Measurements from ENCODE around the gene DDX10. TPM values are rescaled to one million over a fixed set of nuclear protein-coding genes. Genes with fewer than 3 reads are reported as not detected.

DDX10 gene
- total RNA-seq, 4 donors from 2014 or later: 11.5 to 22.0 (median 14.3) TPM

DNA sequence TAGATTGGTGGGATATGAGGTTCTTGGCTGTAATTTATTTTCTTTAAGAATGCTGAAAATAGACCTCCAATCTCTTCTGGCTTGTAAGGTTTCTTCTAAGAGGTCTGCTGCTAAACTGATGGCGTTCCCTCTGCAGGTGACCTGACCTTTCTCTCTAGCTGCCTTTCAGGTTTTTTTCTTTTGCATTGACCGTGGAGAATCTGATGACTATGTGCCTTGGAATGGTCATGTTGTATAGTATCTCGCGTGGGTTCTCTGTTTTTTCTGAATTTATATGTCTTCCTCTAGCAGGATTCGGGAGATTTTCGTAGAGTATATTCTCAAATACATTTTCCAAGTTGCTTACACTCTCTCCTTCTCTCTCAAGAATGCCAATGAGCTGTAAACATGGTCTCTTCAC is 122.2 kb downstream of the DDX10 start:
- no peak overlapping the region for H3K4me3 ChIP-seq
- H3K27me3 ChIP-seq: no peaks in the 10 kb centered on the region
- intact Hi-C loops (cut with DNase I): no loop called here
- H3K27ac ChIP-seq (replicated peaks in 1 of 4): no peak overlapping the region
- DNase-seq (ENCODE audit: extremely low spot score): no peak
- H3K9me3 ChIP-seq: no peaks in the 10 kb centered on the region
- TF ChIP-seq EP300 (IDR thresholded peaks at IDR 0.05) (no peak), POLR2AphosphoS5 (IDR thresholded peaks at IDR 0.05) (no peak), POLR2A (IDR thresholded peaks at IDR 0.05; ENCODE audit: low read depth) (no peak)
- TF ChIP-seq, protein P1, sequence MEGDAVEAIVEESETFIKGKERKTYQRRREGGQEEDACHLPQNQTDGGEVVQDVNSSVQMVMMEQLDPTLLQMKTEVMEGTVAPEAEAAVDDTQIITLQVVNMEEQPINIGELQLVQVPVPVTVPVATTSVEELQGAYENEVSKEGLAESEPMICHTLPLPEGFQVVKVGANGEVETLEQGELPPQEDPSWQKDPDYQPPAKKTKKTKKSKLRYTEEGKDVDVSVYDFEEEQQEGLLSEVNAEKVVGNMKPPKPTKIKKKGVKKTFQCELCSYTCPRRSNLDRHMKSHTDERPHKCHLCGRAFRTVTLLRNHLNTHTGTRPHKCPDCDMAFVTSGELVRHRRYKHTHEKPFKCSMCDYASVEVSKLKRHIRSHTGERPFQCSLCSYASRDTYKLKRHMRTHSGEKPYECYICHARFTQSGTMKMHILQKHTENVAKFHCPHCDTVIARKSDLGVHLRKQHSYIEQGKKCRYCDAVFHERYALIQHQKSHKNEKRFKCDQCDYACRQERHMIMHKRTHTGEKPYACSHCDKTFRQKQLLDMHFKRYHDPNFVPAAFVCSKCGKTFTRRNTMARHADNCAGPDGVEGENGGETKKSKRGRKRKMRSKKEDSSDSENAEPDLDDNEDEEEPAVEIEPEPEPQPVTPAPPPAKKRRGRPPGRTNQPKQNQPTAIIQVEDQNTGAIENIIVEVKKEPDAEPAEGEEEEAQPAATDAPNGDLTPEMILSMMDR (IDR thresholded peaks at IDR 0.05): no peak
- no peaks in the 10 kb centered on the region for H3K36me3 ChIP-seq
- WGBS: 99% methylated on average over 6 of the region's 6 CpGs
- peaks cover 0 to 5% (median 1%) of the 10 kb centered on the region in 4 donors for H3K4me1 ChIP-seq

DNA sequence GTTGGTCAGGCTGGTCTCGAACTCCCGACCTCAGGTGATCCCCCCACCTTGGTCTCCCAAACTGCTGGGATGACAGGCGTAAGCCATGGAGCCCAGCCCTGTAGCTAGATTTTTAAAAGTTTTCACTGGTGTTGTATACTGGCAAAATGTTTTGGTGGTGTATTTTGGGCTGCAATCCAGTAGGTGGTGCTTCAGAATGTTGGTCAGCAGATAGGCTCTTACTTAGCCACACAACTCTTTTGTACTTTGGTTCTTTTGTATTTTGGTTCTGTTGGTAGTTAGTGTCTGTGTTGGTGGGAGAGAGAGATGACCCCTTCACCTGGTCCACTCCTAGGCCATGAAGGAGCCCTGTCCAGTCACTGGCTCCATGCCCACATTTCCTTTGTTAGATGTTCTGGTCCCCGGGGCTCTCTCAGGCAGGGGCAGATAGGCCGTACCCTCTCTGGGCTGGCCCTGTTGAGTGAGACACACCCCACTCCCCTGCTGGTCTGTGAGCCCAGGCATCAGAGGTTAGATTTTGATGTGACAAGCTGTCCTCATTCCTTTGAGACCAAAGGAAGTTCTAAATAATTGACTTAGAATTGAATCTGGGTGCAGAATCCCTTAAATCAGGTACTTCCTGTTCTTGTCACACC is 123.8 kb downstream of the DDX10 start:
- H3K27me3 ChIP-seq: no peaks in the 10 kb centered on the region
- intact Hi-C loops (cut with DNase I): no loop called here
- no peak overlapping the region for H3K27ac ChIP-seq (replicated peaks in 1 of 4)
- no peak for DNase-seq (ENCODE audit: extremely low spot score)
- WGBS: 89% methylated on average over 5 of the region's 5 CpGs
- TF ChIP-seq, protein P1 (IDR thresholded peaks at IDR 0.05): peak in 2 of 3 experiments; percentile 18 to 24
- TF ChIP-seq EP300 (IDR thresholded peaks at IDR 0.05) (no peak), POLR2AphosphoS5 (IDR thresholded peaks at IDR 0.05) (no peak)
- no peak overlapping the region for H3K4me3 ChIP-seq
- no peaks in the 10 kb centered on the region for H3K36me3 ChIP-seq
- H3K4me1 ChIP-seq: peaks cover 0 to 5% (median 1%) of the 10 kb centered on the region in 4 donors
- H3K9me3 ChIP-seq: no peaks in the 10 kb centered on the region

DNA sequence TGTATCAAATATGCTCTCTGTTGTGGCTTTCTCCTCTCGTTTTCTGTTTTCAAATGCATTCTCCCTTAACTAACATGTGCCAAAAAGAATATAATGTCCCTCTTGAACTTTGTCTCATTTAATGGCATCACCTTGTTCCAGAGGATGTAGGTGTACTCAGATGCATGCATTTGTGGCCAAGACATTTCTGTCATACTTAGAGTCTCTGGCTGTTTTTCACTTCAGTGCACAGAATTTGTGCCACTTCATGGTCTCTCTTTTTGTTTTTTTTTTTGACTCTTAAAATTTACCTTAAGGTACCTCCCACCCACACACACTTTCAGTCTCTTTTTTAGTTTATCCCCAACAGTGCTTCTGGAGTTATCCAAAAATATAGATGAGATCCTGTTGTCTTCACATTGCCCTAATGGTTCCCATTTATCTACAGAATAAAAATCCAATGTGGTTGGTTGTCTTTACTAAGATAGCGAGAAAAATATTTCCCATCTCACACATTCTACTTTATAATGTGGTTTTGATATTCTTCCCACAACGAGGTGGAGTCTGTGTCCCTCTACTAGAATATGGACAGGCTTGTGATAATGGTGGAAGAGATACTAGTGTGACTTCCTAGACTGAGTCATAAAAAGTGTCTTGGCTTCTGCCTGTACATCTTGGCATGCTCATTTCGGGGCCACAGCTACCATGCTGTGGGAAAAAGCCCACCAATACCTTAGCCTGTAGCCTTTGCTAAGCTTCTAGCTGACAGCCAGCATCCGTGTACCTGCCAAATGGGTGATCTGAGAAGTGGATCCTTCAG is 125.8 kb downstream of the DDX10 start:
- WGBS: 76% methylated on average over 5 of the region's 5 CpGs
- no peak for DNase-seq (ENCODE audit: extremely low spot score)
- H3K36me3 ChIP-seq: no peaks in the 10 kb centered on the region
- H3K27me3 ChIP-seq: no peaks in the 10 kb centered on the region
- no peaks in the 10 kb centered on the region for H3K9me3 ChIP-seq
- intact Hi-C loops (cut with DNase I): no loop called here
- H3K4me3 ChIP-seq: no peak overlapping the region
- TF ChIP-seq POLR2A (IDR thresholded peaks at IDR 0.05; ENCODE audit: low read depth) (no peak), POLR2AphosphoS5 (IDR thresholded peaks at IDR 0.05) (no peak), EP300 (IDR thresholded peaks at IDR 0.05) (no peak)
- TF ChIP-seq, protein P1 (IDR thresholded peaks at IDR 0.05): no peak
- H3K27ac ChIP-seq (replicated peaks in 1 of 4): no peak overlapping the region
- peaks cover 0 to 5% (median 4%) of the 10 kb centered on the region in 4 donors for H3K4me1 ChIP-seq

DNA sequence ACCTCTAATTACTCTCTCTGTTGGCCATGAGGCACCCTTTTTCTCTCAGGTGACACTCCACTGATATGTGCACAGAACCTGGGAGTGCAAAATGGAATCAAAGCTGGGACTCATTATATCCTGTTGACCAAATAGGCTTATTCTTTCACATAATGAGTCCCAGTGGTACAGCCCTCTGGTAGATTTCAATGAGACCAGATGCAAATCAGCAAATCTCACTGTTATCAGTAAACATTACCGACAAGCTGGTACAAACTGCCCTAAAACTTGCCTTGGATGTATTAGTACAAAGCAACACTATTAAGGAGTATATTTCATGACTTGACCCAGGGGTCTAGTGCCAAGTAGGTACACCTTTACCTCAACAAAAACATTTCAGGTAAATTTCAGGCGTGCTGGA is 128.3 kb downstream of the DDX10 start:
- no peak for DNase-seq (ENCODE audit: extremely low spot score)
- Histone ChIP-seq H3K4me3 (no peak overlapping the region), H3K27me3 (no peaks in the 10 kb centered on the region), H3K27ac (replicated peaks in 1 of 4) (no peak overlapping the region), H3K36me3 (no peaks in the 10 kb centered on the region), H3K9me3 (no peaks in the 10 kb centered on the region), H3K4me1 (peaks cover 0 to 5% (median 4%) of the 10 kb centered on the region in 4 donors)
- TF ChIP-seq, protein P1 (IDR thresholded peaks at IDR 0.05): no peak
- no peak for TF ChIP-seq EP300 (IDR thresholded peaks at IDR 0.05)
- TF ChIP-seq POLR2AphosphoS5 (IDR thresholded peaks at IDR 0.05): no peak
- no peak for TF ChIP-seq POLR2A (IDR thresholded peaks at IDR 0.05; ENCODE audit: low read depth)
- intact Hi-C loops (cut with DNase I): no loop called here
- WGBS: 100% methylated on average over 2 of the region's 2 CpGs
